Heart right ventricle (tissue), 16 donors: ENCODE measurements around the gene AP2B1. TPM values are rescaled to one million over a fixed set of nuclear protein-coding genes. Genes with fewer than 3 reads are reported as not detected.

Experiments
- ATAC-seq, 8 donors: fragments of 200-7000 bp; cut with Tn5 transposase; one replicate each; pipeline ENCODE4 v1.9.1; 2020; ENCODE audit warnings: mild to moderate bottlenecking in 8 of 8, moderate library complexity in 8 of 8, moderate number of reproducible peaks in 1 of 8
- DNase-seq, 2 donors: peaks; one replicate each; pipeline ENCODE4 v3.0.0-alpha.2; 2020
- H3K27ac ChIP-seq, 10 donors: fragments of 200-600 bp; sonication (generic) in 2 of 10; one replicate each; pipeline versions ENCODE4 v1.5.0 to v1.8.0; 2020 to 2022; ENCODE audit warnings: mild to moderate bottlenecking in 3 of 10
- H3K27me3 ChIP-seq, 7 donors: fragments of 200-600 bp; one replicate each; pipeline ENCODE4 v1.8.0; 2021 to 2022; ENCODE audit warnings: mild to moderate bottlenecking in 2 of 7
- H3K36me3 ChIP-seq, 9 donors: fragments of 200-600 bp; sonication (generic) in 1 of 9; one replicate each; pipeline versions ENCODE4 v1.5.0 to v1.8.0; 2020 to 2022; ENCODE audit warnings: mild to moderate bottlenecking in 2 of 9
- H3K4me1 ChIP-seq, 9 donors: fragments of 200-600 bp; sonication (generic) in 1 of 9; one replicate each; pipeline versions ENCODE4 v1.5.0 to v1.8.0; 2020 to 2022; ENCODE audit warnings: mild to moderate bottlenecking in 4 of 9
- H3K4me3 ChIP-seq, 10 donors: fragments of 200-600 bp; sonication (generic) in 2 of 10; one replicate each; pipeline versions ENCODE4 v1.5.0 to v1.8.0; 2020 to 2022; ENCODE audit warnings: mild to moderate bottlenecking in 7 of 10, moderate library complexity in 2 of 10
- H3K9me3 ChIP-seq, 11 donors: fragments of 200-600 bp in 10 of 11; sonication (generic) in 2 of 11; one replicate each; pipeline versions ENCODE4 v1.5.0 to v1.8.0; 2013 to 2022; ENCODE audit warnings: mild to moderate bottlenecking in 2 of 11, control low read depth in 1 of 11, moderate library complexity in 1 of 11
- WGBS, 2 donors: extraction: QIAGEN DNeasy Blood & Tissue Kit; methylation state at CpG; one replicate each; pipeline ENCODE4 v1.1.7; 2013; ENCODE audit warnings: inconsistent platforms in 1 of 2; 5-methylcytosine and 5-hydroxymethylcytosine counted together
- intact Hi-C, 10 donors: fragments of 100-400 bp; cut with DNase I; formaldehyde crosslinking; loops; one replicate each; pipeline versions ENCODE4 v1.11.1 to v1.14.2; 2022
- polyA plus RNA-seq, 2 donors: library from polyadenylated mRNA; stranded (reverse); fragments of 200-250 nt; gene quantifications; one replicate each; pipeline ENCODE4 v1.2.3, GENCODE V29; 2013
- total RNA-seq, 10 donors: library from RNA; stranded (reverse); fragmentation: NEBNext Ultra II Directional in 3 of 10; extraction: Animal tissue kit (Norgen Biotek cat#: 25700) in 3 of 10; gene quantifications; one replicate each; pipeline versions ENCODE4 v1.2.1 to v1.2.4, GENCODE V29; 2021 to 2023
- TF ChIP-seq, protein P1 (sequence below), 9 donors: fragments of 200-600 bp; sonication (generic) in 2 of 9; IDR thresholded peaks; one replicate each; pipeline versions ENCODE4 v1.5.0 to v1.8.0; 2021 to 2022; ENCODE audit warnings: antibody characterized with exemption in 9 of 9, mild to moderate bottlenecking in 5 of 9, moderate library complexity in 1 of 9
- donor health status: Arrhythmogenic right ventricular cardiomyopathy.
- donor health status: ischemic (EF 13 %, LVEDD 7.1; RV severe dilation, severe dysfunction).
- donor health status: healthy with polysubstance abuse.
- donor health status: DM: no; HTN: yes; CAD: no.
- donor health status: DM: no; HTN: no; CAD: no.
- donor health status: ischemic (EF 25% LVEDD 6.9; RV normal size, moderate dysfunction).
- donor health status: ischemic (EF 25% LVEDD 5.7; RV mildly dilated, moderate dysfunction).
- donor health status: healthy.
- donor health status: DM: yes; HTN: yes; CAD: no.
- donor health status: Ischemic cardiomyopathy.
- donor health status: ischemic (EF 35%, LVEDD 5.7; RV mildly dilated, moderate dysfunction).
- donor health status: nonischemic (EF 11% LVEDD 7.7; RV severe dilation, severe dysfunction).
- donor health status: DM: yes; HTN: yes; CAD: no.
- donor health status: PGD.
- donor health status: ischemic (EF 29% LVEDD 5.4; RV normal size, mild dysfunction).
- donor health status: nonischemic (EF 23%, LVEDD 6.1; RV moderate dilation, normal function).

The AP2B1 gene
- total and polyA plus RNA-seq, 12 donors: 20.0 to 173 (median 129) TPM

DNA sequence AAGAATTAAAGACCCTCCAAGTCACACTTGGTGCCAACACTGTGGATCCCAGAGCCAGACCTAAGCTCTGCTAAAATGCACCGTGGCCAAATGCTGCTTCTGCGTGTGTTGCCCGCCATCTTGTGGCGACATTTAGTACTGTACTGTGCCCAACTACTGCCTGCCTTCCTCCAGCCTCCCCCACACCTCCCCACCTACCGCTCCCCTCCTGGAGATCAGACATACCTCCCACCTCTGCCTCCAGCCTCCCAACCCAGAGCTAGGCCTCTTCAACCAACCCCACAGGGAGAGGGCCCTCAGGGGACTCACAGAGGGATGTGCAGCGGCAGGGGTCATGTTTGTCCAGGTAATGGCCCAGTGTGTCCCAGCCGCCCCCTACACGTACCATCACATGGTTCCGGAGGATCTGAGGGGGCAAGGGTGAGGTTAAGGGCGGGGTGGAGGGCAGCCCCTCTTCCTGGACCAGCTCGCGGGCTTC is 160.5 kb downstream of the AP2B1 start:
- Histone ChIP-seq H3K4me1 (peaks cover 0 to 16% (median 5%) of the 10 kb centered on the region in 9 donors), H3K27ac (no peak overlapping the region), H3K36me3 (no peaks in the 10 kb centered on the region), H3K4me3 (no peak overlapping the region), H3K9me3 (no peaks in the 10 kb centered on the region), H3K27me3 (peaks cover 0 to 64% (median 50%) of the 10 kb centered on the region in 7 donors)
- ATAC-seq (peak; percentile 75 to 90 (median 86)), DNase-seq (peak; percentile 62 to 79)
- TF ChIP-seq, protein P1, sequence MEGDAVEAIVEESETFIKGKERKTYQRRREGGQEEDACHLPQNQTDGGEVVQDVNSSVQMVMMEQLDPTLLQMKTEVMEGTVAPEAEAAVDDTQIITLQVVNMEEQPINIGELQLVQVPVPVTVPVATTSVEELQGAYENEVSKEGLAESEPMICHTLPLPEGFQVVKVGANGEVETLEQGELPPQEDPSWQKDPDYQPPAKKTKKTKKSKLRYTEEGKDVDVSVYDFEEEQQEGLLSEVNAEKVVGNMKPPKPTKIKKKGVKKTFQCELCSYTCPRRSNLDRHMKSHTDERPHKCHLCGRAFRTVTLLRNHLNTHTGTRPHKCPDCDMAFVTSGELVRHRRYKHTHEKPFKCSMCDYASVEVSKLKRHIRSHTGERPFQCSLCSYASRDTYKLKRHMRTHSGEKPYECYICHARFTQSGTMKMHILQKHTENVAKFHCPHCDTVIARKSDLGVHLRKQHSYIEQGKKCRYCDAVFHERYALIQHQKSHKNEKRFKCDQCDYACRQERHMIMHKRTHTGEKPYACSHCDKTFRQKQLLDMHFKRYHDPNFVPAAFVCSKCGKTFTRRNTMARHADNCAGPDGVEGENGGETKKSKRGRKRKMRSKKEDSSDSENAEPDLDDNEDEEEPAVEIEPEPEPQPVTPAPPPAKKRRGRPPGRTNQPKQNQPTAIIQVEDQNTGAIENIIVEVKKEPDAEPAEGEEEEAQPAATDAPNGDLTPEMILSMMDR (IDR thresholded peaks at IDR 0.05): peak; percentile 82 to 94 (median 89)
- intact Hi-C loops: loop anchor here (1.0 to 10.0 kb wide), 10 partner anchors 85 to 583 kb away; no protein-coding TSS in a partner anchor
- 27 to 39% methylated on average over 12 of the region's 12 CpGs for WGBS, 2 donors

DNA sequence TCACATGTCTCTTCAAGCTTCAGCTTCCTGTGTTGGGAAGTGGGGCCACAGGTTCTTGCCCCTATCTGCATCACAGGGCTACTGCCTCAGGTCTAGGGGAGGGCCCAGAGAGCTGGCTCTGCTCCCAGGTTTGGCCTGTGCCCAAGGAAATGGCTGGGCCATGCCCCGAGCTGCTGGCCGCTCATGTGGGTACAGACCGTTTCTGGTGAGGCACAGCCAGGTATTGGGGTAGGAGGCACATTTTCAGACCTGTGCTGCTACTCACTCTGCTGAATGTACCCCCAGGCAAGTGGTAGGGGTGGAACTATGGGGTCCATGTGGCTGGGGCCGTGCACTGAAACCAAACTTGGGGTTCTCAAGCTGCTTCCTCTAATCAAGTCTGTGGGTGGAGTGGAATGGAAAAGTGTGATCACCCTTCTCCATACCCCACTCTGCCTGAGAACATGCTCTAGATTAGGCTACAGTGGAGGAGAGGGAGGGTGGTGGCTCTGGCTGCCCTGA is 161.3 kb downstream of the AP2B1 start:
- no peaks in the 10 kb centered on the region for H3K36me3 ChIP-seq
- DNase-seq: no peak
- peaks cover 0 to 23% (median 9%) of the 10 kb centered on the region in 9 donors for H3K4me1 ChIP-seq
- peaks cover 0 to 60% (median 43%) of the 10 kb centered on the region in 7 donors for H3K27me3 ChIP-seq
- ATAC-seq: peak in 5 of 8 donors; percentile 3 to 62 (median 50)
- H3K27ac ChIP-seq: no peak overlapping the region
- TF ChIP-seq, protein P1 (IDR thresholded peaks at IDR 0.05): no peak
- 35 to 38% methylated on average over 4 of the region's 4 CpGs for WGBS, 2 donors
- H3K4me3 ChIP-seq: no peak overlapping the region
- intact Hi-C loops: loop anchor here (2.0 to 10.0 kb wide), 8 partner anchors 86 to 584 kb away; no protein-coding TSS in a partner anchor
- no peaks in the 10 kb centered on the region for H3K9me3 ChIP-seq

DNA sequence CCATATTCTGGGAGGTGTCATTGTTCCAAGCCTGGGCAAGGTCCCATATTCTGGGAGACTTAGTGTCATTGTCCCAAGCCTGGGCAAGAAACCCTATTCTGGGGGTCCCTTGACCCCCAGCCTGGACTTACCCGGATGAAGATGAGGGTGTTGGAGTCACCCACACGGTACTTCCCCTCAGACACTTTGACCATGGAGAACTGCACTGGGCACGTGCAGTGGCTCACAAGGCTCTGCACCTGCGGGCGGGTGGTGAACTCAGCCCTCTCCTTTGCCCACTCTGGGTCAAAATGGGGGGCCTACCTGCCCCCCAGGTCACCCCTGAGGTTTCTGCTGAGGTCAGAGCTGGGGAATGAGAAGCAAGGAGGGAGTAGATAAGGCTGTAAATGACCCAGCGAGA is 161.9 kb downstream of the AP2B1 start:
- peaks cover 0 to 60% (median 38%) of the 10 kb centered on the region in 7 donors for H3K27me3 ChIP-seq
- intact Hi-C loops: loop anchor here (2.0 to 10.0 kb wide), 8 partner anchors 87 to 584 kb away; no protein-coding TSS in a partner anchor
- DNase-seq: no peak

DNA sequence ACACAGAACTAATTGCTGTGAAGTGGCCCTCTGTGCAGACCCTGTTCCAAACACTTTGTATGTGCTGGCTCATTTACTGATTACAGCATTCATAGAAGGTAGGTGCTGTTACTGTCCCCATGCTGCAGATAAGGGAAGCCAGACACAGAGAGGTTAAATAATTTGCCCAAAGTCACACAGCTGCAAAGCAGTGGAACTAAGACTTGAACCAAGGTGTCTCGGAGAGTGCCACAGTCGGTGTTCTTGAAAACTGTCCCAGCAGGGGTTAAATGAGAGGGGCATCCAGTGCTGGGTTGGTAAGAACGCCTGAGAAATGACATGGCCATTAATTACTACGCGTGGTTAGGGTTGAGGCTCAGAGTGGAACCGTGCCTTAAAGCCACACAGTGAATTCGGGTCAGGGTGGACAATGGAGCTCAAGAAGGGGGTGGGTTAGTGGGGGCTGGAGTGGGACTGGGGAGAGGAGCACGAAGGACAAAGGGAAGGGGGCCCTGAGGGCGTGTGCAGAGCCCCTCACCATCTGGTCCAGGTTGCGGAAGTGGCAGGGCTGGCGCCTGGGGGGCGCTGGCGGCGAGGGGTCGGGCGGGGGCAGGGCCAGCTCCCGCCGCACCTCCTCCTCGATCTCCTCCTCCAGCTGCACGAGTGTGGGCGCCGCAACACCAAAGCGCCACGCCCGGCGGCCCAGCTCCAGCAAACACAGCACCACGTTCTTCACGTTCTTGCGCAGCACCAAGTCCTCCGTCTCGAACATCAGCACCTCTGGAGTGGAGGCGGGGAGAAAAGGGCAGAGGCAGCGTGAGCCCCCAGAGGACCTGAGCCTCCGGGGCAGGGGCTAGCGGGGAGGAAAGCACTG is 162.7 kb downstream of the AP2B1 start:
- Histone ChIP-seq H3K4me1 (peaks cover 0 to 23% (median 9%) of the 10 kb centered on the region in 9 donors), H3K4me3 (peak overlapping the region in 1 of 10 donors; percentile 15), H3K36me3 (no peaks in the 10 kb centered on the region), H3K9me3 (no peaks in the 10 kb centered on the region), H3K27me3 (peaks cover 0 to 54% (median 34%) of the 10 kb centered on the region in 7 donors), H3K27ac (no peak overlapping the region)
- no peak for ATAC-seq
- TF ChIP-seq, protein P1 (IDR thresholded peaks at IDR 0.05): no peak
- intact Hi-C loops: loop anchor here (2.0 to 10.0 kb wide), 10 partner anchors 87 to 585 kb away; no protein-coding TSS in a partner anchor
- DNase-seq: no peak
- 5 to 8% methylated on average over 35 of the region's 35 CpGs for WGBS, 2 donors

More for the DNA sequence above, 161.9 kb downstream of the AP2B1 start:
- H3K9me3 ChIP-seq: no peaks in the 10 kb centered on the region
- H3K4me1 ChIP-seq: peaks cover 0 to 23% (median 9%) of the 10 kb centered on the region in 9 donors
- TF ChIP-seq, protein P1 (IDR thresholded peaks at IDR 0.05): no peak
- H3K36me3 ChIP-seq: no peaks in the 10 kb centered on the region
- no peak overlapping the region for H3K27ac ChIP-seq
- no peak overlapping the region for H3K4me3 ChIP-seq
- 79 to 92% methylated on average over 6 of the region's 6 CpGs for WGBS, 2 donors
- no peak for ATAC-seq
